LoVo (cell line): ENCODE measurements around the gene ZNF182.
"Not testable (repeated sequence)": the region's sequence is repeated elsewhere in the genome, so short reads cannot be mapped to it uniquely, and the experiment has no call there.

ENCODE experiments used
- DNase-seq: peaks from one replicate; pipeline ENCODE4 v3.0.0-alpha.2; 2016; ENCODE audit warnings: low spot score

The ZNF182 gene

DNA sequence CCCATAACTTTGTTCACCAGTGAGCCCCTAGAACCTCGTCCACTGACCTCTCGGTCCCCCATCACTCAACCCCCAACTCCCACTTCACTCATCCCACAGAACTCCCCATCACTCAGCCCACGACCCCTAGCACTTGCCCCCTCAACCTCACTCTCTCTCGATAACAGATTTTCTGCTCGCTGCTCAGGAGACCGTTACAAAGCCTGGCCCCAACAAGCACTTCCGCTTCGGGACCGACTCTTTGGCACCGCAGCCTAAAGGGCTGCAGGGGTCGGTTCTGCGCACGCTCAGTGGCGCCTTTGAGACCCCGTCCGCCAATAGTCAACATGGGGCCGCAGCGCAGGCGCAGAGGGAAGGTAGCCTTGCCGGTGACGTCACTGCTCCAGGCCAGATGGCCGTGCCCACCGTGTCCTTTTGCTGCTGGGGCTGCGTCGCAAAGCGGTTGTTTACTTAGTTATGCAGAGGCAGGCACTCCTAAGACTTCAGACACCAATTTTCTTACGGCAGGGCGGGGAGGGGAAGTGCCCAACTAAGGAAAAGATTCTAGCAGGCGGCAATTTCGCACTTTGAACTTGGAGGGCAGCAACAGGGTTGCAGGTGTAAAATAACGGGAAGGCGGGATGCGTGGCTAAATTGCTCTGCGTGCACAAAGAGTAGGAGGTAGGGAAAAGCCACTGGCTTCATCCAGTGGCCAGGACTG is at the start of gene ZNF182:
Gene ZNF182 (minus strand): TSS at position 232 of the 700 bp plus-strand sequence. CDS start 1,380 bp downstream, outside the sequence.
- peak; percentile 90 for DNase-seq

DNA sequence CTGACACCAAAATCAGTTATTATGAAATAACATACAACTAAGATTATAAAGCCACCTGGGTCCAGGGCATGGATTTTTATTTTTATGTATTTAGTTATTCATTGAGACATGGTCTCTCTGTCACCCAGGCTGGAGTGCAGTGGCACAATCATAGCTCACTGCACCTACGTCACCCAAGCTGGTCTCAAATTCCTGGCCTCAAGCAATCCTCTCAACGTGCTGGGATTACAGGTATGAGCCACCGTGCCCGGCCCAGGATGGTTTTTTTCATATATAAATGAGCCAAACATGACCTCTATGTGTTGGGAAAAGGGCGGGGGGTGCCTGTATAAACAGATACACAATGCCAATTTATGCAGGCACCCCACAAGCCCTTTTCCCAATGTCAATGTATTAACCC is 43.1 kb upstream of the ZNF182 start:
- no peak for DNase-seq

DNA sequence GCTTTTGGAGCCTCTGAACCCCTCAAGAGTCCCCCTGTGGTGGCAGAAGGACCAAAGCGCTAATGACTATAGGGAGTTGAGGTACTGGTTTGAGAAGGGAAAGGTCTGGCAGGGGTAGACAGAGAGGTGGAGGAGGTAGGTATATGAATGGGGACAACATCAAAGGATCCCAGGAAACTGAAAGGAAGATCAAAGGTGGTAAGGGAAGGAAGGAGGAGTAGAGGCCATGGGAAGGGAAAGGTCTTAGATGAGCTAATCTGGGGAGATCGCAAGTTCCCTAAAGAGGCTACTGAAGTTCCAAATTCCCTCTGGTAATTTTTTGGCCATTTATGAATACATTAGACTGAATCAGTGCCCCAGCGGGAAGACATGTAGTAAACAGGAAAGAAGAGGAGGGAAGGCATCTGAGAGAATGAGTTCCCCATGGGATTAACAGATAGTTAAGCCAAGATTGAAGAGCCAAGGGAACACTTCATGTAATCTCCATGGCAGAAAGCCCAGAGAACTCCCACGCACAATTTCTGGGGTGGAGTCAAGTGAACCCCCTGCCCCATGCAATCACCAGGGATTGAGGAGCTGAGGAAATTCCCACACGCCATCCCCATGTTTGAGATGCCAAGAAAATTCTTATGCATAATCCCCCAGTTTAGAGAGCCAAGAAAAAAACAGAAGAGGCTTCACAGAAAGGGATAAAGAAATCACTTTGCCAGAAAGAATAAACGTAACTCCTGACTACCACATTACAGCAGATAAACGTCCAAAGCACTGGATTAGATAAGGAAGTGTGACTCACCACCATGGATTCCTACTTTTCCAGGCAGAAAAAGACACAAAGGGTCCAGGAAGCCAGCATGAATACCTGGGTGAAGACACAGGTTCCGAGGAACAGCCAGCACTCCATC is 41.9 kb upstream of the ZNF182 start:
- peak; percentile 22 for DNase-seq

DNA sequence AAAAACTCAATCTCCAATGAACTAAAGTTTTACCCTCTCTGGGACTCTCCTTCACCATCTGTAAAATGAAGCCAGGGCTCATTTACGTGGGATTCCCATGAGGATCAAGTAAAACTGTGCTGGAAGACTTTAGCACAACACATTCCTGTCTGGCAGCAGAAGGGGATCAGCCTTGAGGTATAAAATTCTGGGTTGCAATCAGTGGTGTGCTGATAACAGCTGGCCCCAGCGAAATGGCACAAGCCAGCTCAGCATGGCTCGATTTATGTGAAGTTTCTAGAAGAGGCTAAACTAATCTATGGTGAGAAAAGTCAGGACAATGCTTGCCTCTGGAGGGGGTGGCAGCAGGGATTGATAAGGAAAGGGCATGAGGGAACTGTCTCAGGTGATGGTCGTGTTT is 39.3 kb upstream of the ZNF182 start:
- no peak for DNase-seq

DNA sequence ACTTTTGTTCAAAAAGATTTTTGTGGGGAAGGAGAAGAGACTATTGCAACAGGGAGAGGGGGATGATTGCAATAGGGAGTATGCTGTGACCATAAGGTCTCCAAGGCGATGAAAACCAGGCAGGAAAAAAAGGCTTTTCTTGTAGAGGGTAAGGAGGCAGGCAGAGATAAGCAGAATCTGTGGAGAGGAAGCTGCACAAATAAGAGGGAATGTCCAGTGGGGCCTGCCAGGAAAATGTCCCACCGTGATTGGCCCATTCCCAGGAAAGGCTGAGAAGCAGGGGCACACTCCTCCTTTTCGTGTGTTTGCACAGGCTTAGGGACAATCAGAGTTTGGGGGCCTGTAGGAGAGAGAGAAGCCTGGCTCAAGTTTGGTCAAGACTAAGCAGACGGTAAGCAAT is 32.1 kb upstream of the ZNF182 start:
- no peak for DNase-seq

DNA sequence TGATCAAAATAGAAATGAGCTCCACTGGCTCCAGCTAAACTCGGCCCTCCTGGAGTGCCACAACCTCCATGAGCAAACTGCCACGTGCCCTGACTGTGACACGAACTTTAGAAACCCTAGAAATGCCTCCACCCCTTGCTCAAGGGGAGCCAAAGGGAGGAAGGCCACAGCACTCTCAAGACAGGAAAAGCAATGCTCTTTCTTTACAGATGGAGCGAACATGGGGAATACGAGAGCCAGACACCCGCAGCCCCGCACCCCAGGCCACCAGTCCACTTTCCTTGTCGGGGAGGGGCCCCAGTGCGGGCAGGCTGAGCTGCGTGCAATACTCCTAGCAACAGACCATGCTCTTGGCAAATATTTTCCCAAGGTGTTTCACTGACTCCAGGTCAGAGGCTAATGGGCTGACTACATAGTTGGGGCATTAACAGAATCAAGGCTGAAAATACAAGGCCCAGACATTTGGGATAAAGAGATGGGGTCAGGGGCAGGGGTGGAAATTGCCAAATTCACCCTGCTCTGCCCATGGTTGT is 26.9 kb upstream of the ZNF182 start:
- DNase-seq: not testable (repeated sequence)

DNA sequence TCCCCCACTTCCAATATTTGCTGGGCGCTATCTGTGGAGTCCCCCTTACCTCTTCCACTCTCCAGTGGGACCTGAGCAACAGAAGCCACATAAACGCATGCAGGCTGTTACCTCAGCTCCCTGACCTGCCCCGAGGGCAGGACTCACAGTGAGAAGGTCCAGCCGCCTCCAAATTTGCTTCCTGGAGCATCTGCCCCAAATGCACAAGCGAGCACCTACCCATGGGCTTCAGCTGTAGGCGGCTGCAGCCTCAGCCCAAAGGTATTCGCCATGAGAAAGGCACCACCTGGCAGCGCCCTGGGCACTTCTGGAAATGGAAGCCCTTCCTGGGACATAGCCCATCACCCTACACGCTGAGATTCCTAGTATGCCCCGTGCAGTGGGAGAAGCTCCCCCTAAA is 26.4 kb upstream of the ZNF182 start:
- DNase-seq: no peak

DNA sequence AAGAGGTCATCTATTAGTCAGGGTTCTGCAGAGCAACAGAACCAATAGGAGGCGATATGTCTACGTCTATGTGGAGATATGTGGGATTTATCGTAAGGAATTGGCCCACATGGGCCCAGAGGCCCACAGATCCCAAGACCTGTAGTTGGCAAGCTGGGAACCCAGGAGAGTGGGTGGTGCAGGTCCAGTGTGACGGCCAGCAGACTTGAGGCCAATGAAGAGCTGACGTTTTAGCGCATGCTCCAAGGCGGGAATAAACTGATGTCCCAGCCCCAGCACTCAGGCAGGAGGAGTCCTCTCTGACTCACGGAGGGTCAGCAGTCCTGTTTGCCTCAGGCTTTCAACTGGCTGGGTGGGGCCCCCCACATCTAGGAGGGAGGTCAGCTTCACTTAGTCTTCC is 24.3 kb upstream of the ZNF182 start:
- no peak for DNase-seq

DNA sequence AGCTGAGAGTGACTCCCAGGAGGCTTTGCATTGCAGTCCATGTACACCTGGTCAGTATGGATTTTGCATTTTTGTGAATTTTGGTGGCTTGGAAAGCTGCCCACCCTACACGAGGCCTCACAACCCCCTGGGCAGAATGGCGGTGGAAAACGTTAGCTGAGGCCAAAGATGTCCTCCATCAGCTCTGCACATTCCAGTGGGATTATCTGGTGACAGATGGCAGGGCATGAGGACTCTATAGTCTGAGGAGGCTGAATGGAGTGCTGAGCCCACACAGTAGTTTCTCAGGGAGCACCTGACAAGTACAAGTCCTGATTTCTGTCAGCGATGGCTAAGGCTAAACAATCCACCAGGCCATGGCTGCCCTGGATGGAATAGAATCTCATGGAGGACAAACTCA is 23.8 kb upstream of the ZNF182 start:
- not testable (repeated sequence) for DNase-seq

DNA sequence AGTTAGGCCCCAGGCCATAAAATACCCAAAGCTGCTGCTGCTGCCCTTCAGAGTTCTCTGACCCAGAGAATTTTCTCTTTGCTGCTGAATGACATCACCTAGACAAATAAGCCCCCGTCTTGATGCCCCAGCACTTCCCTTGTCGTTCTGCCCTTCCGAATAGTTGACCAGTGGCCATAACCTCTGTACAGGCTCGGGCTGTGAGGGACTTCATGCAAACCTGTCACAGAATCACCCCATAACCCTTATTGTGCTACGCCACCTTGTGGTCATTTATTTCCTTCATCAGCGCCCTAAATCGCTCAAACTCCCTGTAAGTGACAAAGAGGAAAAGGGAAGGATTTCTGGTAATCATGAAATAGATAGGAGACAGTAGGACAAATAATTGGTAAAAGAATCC is 21.8 kb upstream of the ZNF182 start:
- peak; percentile 51 for DNase-seq

DNA sequence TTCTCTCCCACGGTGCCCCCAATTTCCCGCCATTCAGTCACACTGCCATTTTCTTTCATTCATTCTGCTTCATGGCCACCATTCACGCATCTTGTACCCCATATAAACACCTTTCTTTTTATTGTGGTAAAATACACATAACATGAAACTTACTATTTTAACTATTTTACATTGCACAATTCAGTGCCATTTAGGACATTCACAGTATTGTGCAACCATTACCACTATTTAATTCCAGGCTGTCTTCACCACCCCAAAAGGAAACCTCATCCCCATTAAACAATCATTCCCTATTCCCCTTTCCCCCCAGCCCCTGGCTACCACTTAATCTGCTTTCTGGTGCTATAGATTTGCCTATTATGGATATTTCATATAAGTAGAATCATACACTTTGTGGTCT is 18.9 kb upstream of the ZNF182 start:
- no peak for DNase-seq

DNA sequence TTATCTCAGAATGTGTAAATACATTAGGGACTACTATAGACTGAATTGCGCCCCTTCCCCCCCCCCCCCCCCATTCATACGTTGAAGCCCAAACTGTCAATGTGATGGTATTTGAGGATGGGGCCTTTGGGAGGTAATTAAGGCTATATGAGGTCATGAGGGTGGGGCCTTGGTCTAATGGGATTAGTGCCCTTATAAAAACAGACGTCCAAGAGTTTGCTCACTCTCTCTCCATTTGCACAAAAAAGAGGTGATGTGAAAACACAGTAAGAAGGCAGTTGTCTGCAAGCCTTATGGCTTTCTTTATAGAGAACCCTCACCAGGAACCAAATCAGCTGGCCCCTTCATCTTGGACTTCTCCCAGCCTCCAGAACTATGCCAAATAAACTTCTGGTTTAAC is 18.3 kb upstream of the ZNF182 start:
- no peak for DNase-seq

DNA sequence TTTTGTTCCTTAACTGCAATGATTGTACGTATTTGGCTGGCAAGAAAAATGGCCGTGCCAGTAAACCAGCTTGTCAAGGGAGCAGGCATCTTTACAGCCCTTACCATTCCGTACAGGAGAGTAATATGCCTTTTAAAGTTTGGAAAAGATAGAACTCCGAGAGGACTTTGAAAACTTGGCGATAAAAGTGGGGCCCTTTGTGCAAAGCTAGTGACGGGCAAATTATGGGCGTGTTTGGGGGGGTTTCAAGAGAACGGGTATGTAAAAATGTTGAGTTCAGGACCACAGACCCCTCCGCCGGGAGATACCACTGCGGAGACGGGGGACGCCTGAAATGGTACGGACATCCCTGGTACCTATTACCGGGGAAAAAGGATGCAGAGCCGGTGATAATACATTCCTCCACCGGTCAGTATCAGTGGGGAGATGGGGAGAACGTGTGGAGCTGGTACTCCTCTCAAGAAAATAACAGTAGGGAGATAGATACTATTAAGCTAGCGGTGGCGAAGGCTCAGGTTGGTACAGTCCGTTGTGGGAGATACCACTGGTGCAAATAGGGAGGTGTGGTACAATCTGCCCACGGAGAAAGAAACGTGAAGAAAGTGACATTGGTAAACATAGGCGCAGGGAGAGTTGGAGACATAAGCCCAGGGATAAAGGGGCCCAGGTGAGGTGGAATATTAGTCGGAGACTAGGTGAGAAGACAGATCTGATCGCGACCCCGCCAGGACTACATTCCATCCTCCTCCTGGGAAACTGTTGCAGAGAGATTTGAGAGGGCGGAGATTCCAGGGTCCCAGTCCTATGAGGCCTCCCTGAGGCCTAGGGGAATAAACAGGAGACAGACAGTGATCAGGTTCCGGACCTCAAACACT is 17.5 kb upstream of the ZNF182 start:
- DNase-seq: peak; percentile 66

DNA sequence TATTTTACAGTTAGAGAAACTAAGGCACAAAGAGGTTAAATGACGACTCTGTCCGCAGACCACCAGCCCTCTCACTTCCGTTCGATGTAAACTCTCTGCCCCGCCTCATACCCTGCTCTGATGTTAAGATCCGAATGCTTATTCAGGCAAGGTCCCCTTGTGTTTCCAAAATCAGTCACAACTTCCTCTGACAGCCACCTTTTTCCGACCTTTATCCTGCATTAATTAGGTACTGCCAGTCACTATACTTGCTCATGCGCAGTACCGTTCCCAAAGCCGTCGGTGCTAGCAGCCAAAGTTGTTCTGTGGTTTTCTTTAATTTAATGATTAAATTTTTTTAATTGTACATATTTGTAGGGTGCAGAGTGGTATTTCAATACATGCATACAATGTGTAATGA is 16.7 kb upstream of the ZNF182 start:
- DNase-seq: not testable (repeated sequence)

DNA sequence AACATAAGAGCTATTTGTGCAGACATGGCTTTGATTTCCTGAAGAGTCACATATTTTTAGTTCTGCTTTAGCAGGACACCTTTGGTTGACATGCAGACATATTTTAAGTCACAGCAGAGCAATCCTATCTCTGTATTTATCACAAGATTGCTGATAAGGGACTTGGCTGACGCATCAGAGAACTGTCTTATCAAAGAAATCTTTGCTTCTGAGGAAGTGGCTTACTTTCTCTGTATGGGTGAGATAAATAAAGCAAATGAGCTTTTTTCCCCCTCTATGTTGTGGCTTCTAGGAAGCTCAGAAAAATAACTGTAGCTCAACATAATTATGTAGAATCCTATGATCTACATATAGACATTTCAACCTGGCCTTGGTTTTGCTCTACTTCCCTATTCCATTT is 16.1 kb upstream of the ZNF182 start:
- not testable (repeated sequence) for DNase-seq

DNA sequence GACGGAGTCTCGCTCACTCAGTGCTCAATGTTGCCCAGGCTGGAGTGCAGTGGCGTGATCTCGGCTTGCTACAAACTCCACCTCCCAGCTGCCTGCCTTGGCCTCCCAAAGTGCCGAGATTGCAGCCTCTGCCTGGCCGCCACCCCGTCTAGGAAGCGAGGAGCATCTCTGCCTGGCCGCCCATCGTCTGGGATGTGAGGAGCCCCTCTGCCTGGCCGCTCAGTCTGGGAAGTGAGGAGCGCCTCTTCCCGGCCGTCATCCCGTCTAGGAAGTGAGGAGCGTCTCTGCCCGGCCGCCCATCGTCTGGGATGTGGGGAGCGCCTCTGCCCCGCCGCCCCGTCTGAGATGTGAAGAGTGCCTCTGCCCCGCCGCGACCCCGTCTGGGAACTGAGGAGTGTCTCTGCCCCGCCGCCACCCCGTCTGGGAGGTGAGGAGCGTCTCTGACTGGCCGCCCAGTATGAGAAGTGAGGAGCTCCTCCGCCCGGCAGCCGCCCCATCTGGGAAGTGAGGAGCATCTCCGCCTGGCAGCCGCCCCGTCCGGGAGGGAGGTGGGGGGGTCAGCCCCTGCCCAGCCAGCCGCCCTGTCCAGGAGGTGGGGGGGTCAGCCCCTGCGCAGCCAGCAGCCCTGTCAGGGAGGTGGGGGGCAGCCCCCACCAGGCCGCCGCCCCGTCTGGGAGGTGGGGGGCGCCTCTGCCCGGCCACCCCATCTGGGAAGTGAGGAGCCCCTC is 13.0 kb upstream of the ZNF182 start:
- DNase-seq: not testable (repeated sequence)

DNA sequence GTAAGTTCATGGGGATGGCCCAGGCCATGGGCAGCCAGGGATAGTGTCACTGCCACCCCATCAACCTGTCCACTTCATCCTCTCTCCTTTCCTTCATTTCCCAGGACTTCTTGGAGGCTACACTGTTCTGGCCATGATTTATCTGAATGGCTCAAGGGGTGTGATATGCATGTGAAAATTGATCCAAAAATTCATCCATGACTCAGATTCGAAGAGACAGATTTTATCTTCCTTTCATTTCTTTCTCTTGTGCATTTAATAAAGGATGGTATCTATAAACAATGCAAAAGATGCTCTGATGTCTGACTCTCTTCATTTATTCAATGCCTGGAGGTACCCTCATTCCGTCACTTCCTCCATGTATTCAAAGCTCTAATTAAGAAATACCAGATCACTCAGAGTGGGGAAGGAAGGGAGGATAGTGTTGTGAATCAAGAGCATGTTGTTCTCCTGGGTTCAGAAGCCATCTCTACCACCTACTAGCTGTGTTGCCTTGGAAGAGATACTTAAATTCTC is 5.7 kb upstream of the ZNF182 start:
- DNase-seq: not testable (repeated sequence)

DNA sequence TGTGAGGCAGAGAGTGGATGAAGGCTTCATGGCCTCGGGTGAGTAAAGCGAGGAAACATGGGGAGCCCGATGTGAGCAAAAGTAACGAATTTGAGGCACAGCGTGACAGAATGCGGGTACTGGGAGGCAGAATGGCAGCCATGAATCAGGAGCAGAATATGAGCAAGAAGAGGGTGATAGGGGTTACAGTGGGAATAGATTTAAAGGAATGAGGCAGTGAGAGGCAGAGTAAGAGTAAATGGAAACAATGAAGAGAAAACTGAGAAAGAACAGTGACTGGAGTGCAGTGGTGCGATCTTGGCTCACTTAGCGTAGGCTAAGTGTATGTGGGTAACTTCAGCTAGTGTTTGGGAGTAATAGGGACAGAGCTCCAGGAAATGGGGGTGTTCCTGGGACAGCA is 2.9 kb upstream of the ZNF182 start, which contains the start of gene SPACA5:
Gene SPACA5 (plus strand): TSS at position 301 of the 400 bp plus-strand sequence. CDS start 815 bp downstream, outside the sequence.
- DNase-seq: not testable (repeated sequence)

DNA sequence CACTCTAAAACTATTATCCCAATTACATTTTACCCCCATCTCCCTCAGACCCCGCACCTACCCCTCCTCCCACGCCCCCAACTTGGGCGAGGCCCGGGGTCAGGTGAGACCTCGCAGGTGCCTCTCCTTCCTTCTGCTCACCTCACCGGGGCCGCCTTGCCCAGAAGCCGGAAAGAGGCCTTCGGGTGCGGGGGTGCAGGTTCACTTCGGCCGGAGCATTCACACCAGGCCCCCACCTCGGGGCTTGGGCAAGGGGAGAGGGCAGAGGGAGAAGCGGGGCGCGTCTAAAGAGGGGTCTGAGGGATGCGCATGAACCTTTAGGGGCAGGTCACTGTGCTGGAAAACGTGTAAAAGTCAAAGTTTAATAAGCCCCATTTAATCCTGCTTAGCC is 427 bp downstream of the ZNF182 start:
- DNase-seq: no peak

DNA sequence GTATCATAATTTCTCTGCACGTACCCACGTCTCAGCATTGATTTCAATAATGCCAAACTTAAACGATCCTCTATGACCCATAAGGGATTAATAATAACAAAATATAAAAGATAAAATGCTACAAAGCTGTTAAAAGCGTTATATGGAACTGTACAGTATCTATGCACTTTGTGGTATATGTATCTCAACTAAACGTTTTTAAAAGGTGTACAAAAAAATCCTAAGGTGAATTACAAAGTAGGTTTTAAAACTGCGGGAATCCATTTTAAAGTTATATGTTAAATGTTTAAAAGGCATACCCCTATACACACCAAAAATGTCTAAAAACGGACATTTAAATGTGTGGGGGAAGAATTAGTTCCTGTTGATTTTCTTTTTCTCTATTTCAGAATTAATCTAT is 860 bp downstream of the ZNF182 start:
- no peak for DNase-seq

DNA sequence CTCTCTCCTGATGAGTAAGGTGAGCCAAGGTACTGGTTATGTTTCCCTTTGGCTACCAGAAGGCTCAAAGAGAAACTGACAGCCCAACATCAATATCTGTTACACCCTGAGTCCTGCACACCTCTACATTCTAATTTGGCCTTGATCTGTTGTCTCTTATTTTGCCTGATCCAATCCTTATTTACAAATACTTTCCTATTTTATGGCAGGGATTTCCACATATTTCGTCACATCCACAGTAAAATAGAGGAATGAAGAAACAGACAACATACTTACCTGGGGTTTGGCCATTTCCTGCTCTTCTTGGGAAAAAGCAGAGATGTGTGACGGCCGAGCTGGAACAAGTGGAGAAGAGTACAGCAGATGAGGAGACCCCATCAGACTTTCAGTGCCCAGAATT is 1.5 kb downstream of the ZNF182 start:
- DNase-seq: no peak
